Measurements from ENCODE around the gene SLC35F1.

DNA sequence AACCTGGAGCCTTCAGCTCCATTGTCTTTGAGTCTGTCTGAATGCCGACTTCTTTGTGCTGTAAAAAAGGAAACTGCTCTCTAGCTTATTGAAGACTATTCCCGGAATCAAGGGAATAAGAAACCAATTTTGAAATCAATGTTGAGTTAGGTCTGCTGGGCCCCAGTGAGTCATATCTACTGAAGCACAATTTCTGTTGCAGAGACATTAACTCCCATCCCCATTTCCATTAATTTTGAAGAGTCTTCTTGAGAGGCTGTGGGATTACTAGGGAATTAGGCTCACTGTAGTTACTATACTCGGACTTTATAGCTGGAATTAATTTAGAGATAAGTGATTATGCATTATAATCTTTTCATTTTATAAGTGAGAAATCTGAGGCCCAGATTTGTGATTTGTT is 116.7 kb downstream of the SLC35F1 start:
- TF ChIP-seq CTCF (IDR thresholded peaks at IDR 0.05) (no peak), POLR2A (IDR thresholded peaks at IDR 0.05) (no peak)
